ENCODE data around the gene FAM181A.

Gene FAM181A

DNA sequence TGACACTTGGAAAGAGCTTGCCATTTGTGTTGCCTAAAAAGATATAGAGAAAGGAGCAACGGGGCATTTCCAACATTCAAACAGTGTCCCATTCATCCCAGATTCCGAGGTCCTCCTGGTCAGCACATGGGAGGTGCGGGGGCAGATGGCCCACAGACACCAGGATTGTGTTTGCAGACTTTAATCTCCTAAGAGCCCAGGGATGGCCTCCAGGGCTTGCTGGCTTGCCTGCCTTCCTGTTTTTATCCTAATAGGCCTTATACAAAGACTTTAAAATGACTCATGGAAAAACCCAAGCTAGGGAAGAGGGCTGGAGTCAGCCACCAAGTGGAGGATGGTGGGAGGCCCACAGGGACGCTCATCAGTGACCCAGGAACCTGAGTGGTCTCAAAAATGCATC, 21.5 kb upstream of the FAM181A start:
- DNase-seq: no peak

DNA sequence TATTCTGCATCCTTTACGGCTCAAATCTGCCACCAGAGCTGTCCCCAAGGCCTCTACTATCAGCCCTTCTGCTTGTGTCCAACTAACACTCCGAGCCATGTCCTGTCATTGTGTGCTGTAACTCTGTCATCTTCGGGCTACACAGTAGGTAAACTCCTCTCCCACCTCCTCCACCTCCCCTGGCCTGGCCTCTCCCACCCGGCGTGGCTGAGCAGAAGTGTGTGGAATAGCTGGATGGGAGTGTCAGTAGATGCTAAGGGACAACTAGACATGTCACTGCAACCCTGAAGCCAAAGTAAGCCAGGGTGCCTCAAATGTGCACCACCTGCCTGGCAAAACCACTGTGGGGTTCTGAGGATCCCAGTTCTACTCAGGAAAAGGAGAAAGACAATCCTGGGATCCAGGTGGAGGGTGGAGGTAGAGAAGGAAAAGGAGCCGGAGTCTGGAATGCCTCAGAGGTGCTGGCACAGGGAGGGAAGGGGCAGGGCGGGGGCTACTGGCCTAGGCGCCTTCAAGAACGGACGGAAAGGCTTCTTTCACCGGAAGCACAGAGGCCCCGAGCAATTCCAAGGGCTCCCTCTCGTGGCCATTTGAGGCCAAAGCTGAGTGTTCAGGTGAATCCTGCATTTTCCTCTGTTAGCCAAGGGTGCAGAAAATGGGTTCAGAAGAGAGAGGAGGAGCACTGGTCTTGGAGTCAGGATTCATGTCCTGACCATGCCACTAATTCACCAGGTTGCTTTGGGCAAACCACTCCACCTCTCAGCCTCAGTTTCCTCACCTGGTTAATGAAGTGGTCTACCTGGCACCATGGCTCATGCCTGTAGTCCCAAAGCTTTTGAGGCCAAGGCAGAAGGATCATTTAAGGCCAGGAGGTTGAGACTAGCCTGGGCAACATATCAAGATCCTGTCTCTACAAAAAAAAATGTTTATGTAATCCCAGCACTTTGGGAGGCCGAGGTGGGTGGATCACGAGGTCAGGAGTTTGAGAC, 20.5 kb upstream of the FAM181A start:
- DNase-seq: peak; percentile 65

DNA sequence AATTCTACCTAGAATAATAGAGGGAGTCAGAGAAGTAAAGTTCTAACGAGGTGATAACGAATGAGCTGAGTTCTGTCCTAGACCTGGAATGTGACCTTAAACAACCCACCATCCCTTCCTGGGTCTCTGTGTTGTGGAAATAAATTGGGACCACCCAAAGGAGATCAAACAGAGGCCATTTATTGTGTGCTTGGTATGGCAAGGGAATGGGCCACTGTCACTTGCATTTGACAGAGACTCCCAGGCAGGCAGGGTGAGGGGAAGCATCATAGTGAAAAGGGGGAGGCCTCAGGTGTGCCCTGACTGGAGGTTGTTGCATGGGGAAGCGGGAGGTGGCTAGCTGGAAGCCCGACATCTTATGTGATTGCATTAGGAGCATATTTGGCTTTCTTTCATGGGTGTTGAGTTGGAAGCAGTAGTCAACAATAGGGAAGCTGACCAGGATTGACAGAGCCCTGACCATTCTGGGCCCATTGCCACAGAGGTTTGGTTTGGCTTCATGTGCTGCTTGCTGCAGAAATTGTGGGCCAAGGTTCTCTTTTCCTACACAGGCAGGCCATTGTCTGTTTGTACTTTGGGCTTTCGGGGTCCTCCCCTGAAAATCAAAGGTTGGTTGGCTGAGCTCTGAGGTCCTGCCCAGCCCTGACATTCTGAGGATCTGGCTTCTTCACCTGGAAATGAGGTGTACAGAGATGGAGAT, 17.6 kb upstream of the FAM181A start:
- DNase-seq: no peak

DNA sequence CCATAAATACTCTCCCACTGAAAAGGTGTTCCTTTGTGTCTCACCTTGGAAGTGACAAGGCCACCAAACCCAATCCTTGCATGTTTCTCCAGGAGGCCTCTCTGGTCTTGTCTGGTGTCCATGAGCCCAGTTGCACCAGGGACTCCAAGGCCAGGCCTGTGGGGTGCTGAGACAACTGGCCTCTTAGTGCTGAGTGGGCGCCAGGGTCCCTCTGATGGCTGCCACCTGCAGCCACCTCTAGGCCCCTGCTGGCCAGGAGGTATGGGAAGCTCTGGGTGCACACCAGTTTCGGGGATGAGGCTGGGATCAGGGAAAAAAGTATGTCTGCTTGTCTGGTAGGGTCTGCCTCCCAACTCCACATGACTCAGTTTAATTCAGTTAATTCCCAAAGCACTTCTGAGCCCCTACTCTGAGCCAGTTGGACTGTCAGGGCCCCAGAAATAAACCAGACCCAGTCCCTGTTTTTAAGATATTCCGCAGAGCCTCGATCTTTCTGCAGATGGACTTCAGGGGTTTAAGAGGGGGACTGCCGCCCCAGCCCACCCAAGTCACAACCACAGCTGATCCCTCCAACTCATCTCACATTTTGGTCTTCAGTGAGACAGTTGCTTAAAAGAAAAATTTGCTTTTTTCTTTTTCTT, 15.0 kb upstream of the FAM181A start:
- DNase-seq: no peak

DNA sequence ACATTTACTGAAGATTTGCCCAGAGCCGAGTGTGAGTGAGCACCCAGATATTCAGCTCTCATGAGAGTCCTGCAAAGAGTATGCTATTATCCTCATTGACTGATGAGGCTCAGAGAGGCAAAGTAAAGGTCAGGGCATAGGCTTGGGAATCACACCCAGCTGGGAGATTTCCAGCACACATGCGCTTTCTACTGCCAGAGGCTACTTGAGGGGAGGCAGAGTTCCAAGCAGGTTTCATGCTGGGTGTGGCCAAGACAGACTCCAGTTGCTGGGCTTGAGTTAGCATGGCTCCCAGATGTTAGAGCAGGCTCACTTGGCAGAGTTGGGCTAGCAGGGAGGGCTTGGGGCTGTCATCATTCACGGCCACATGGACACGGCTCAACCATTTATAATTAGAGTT, 14.4 kb upstream of the FAM181A start:
- DNase-seq: no peak

GRCh38 chr14:93914278-93914677, 12.9 kb upstream of the FAM181A start:
- no peak for DNase-seq

- no peak for DNase-seq
Measured at GRCh38 chr14:93915070-93915705, 12.0 kb upstream of the FAM181A start.

DNA sequence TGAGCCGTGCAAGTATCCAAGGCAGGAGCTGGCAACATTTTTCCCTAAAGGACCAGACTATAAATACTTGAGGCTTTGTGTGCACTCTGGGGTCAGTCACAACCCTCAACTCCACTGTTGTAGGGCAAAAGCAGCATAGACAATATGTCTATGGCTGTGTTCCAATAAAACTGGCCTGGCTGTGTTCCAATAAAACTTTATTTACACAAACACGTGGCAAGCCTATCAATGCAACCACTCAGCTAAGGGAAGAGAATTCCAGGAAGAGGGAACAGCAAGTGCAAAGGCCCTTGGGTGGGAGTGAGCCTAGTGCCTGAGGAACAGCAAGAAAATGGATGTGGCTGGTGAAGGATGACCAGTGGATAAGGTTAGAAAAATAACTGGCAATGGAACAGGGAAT, 11.3 kb upstream of the FAM181A start:
- DNase-seq: no peak

- DNase-seq: no peak
Measured at GRCh38 chr14:93916498-93916897, 10.6 kb upstream of the FAM181A start.

- no peak for DNase-seq
Measured at GRCh38 chr14:93917141-93917540, 10.0 kb upstream of the FAM181A start.

DNA sequence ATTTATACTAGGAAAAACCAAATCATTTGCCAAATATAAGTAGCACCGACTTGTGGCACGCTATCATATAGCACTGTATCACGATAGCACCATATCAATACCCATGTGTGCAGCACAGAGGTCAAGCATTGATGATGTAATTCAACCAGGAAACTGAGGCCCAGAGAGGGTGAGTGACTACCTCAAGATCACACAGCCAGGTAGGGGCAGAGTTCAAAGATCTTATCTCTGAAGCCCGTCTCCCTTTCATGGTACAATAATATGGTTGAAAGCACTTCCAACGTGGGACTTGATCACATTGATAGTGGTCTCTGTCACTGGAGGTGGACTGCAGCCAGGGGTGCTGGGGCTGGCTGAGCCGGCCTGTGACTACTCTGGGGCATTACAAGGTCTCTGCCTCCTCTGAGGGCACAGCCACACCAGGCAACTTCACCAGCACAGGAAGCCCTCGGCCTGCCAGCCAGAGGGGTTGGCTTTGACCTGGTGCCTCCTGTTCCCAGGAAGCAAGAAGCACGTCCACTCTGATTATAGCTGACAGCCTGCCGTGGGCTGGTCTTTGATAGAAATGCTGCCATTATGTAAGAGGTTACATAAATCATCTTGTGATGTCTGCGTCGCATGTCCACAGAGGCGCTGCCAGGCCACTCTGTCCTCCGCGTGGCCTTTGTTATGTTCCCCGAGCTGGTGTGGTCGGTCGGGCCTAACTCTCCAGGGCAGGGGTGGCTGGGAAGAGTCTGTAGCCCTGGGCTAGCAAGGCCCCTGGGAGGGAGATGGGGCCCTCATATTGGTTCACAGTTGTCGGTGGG, 5.9 kb upstream of the FAM181A start:
- DNase-seq: no peak

- DNase-seq: no peak
Measured at GRCh38 chr14:93923626-93924025, 3.5 kb upstream of the FAM181A start.

DNA sequence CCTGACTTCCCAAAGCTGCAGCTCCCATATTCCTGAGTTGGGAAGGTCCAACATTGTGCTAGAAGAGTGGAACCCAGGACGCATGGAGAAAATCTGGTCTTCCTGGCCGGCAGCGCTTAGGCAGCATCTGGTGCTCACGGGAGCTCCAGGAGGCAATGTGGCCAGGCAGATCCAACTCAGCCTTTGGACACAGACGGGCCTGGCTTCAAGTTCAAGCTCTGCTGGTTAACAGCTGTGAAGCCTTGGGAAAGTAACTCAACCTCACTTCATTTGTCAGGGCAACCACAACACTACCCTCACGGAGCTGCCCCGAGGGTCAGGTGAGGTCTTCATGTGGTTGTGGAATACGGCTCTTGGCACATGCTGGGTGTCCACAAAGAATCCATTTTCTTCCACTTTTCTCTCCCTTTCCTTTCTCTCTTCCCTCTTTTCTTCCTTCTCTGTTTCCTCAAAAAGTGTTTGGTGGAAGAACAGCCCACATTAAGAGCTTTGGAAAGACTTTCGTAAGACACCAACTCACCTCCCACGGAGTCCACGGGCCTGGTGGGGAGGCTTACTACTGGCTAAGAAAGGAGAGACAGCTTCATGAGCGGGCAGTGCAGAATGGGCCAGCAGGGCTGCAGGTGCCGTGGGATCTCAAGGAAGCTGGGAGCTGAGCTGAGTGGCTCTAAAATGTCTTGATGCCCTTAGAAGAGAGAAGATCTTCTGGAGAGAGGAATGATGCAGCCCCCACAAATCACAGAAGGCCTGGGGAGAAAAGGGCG, 2.4 kb upstream of the FAM181A start:
- DNase-seq: no peak

DNA sequence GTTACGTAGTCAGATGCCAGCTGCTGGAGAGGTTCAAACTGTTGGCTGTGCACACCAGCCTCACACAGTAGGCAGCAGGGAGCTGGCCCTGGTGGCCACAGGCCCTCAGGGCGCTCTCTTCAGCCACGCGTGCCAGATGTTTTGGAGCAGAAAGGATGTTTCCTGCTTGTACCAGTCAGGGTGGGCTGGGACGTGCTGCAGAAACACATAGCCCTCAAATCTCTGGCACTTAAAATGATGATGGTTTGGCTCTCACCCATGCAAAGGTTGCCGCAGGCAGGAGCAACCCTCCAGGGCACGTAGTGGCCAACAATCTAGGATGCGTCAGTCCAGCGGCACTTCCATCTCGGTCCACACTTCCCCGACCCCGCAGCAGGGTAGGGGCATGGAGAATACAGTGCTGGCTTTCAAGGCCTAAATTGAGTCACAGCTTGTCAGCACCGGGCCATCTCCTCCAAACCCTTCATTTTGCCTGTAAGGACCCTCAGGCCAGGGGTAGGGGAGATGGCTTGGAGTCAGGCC, 1.7 kb upstream of the FAM181A start:
- DNase-seq: no peak

- DNase-seq: no peak
Measured at GRCh38 chr14:93926245-93926872, 785 bp upstream of the FAM181A start.

DNA sequence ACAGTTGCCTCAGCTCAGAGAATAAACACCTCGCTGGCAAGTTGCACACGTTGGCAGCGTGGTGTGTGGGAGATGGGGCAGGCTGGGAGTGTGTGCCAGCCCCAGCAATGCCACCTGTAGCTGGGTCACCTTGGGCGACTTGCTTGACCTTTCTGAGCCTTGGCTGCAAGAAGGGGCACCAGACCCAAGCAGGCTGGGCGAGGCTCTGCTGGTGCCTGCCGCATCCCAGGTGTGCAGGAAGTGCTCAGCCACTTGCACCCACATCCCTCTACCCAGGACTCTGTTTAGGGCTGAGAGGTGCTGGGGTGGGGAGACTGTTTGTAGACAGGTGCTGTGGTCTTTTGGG, 629 bp downstream of the FAM181A start:
- no peak for DNase-seq

- DNase-seq: no peak
Measured at GRCh38 chr14:93928184-93929047, 1.3 kb downstream of the FAM181A start.

DNA sequence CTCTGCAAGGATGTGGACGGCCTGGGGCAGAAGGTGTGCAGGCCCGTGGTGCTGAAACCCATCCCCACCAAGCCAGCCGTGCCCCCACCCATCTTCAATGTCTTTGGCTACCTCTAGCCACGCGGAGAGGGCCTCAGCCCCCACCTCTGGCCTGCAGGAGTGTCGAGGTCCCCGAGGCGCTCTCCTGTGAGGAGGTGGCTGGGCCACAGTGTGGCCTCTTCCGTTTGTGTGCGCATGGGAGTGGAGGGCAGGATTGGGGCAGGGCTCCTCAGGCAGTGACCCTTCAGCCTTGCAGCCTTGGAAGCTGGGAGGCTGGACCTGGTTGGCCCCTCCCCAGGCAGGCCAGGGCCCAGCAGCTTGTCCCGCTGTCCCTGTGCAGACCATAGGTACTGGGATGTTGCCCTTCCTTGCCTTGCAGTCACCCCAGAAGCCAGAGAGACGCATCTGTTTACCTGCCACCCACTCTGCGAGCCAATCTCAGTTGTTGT, 1.9 kb downstream of the FAM181A start:
- no peak for DNase-seq

GRCh38 chr14:93929657-93930056, 2.5 kb downstream of the FAM181A start:
- no peak for DNase-seq

Measured in activated CD4-positive, CD25-positive, alpha-beta regulatory T cell treated with anti-CD3 and anti-CD28 coated beads, Interleukin-2, amount 50 U/mL, for 72 hours (primary cell).